K562 (cell line): Measurements from ENCODE around the gene FBLN2. TPM values are rescaled to one million over a fixed set of nuclear protein-coding genes. Genes with fewer than 3 reads are reported as not detected.

Experiments
- ADNP ChIP-seq: fragments of 200-800 bp; sonication (Bioruptor generic); IDR thresholded peaks from 2 replicates; pipeline ENCODE4 v1.6.1; 2016; ENCODE audit warnings: missing genetic modification characterization, missing compliant biosample characterization
- ATF4 ChIP-seq: fragments of 450-650 bp; formaldehyde crosslinking; IDR thresholded peaks from 2 replicates; pipeline ENCODE4 v1.4.0; 2022; ENCODE audit warnings: mild to moderate bottlenecking, moderate library complexity
- CBX1 ChIP-seq: sonication (generic); IDR thresholded peaks from 2 replicates; pipeline ENCODE4 v1.6.1; 2016; ENCODE audit warnings: antibody characterized with exemption, low read depth, mild to moderate bottlenecking
- E2F3 ChIP-seq: fragments of 250-450 bp; sonication (Bioruptor Pico); IDR thresholded peaks from 2 replicates; pipeline ENCODE4 v1.4.0; 2020; ENCODE audit warnings: mild to moderate bottlenecking
- HINFP ChIP-seq: fragments of 450-650 bp; conservative IDR thresholded peaks from 2 replicates; pipeline ENCODE4 v1.6.1; 2016; ENCODE audit warnings: missing genetic modification characterization, low read depth, mild to moderate bottlenecking, control low read depth, missing compliant biosample characterization
- KDM1A ChIP-seq, 2 experiments: fragments of 450-650 bp; IDR thresholded peaks; 2 replicates each; pipeline ENCODE4 v1.6.1; 2016; ENCODE audit warnings: mild to moderate bottlenecking in 2 of 2
- KDM2B ChIP-seq: fragments of 250-450 bp; sonication (Bioruptor Pico); IDR thresholded peaks from 2 replicates; pipeline ENCODE4 v1.8.0; 2021; ENCODE audit warnings: mild to moderate bottlenecking, moderate library complexity
- KLF1 ChIP-seq: fragments of 450-650 bp; IDR thresholded peaks from 2 replicates; pipeline ENCODE4 v1.6.1; 2016; ENCODE audit warnings: missing genetic modification characterization, missing compliant biosample characterization
- KLF13 ChIP-seq: fragments of 450-650 bp; IDR thresholded peaks from 2 replicates; pipeline ENCODE4 v1.6.1; 2016; ENCODE audit warnings: missing genetic modification characterization, low read depth, mild to moderate bottlenecking, missing compliant biosample characterization, moderate library complexity, borderline replicate concordance
- MLLT1 ChIP-seq, 2 experiments: fragments of 450-650 bp; IDR thresholded peaks; 2 replicates each; pipeline ENCODE4 v1.6.1; 2016
- NONO ChIP-seq, 2 experiments: fragments of 200-400 bp in 1 of 2; fragments of 450-650 bp in 1 of 2; formaldehyde crosslinking in 1 of 2; IDR thresholded peaks; 2 replicates each; pipeline ENCODE4 v1.6.1; 2017; ENCODE audit warnings: low read depth in 2 of 2, mild to moderate bottlenecking in 2 of 2, moderate library complexity in 2 of 2, low read length in 1 of 2
- NR2C1 ChIP-seq, 2 experiments: fragments of 450-650 bp; IDR thresholded peaks; 2 replicates each; pipeline ENCODE4 v1.6.1; 2017; ENCODE audit warnings: mild to moderate bottlenecking in 2 of 2, antibody characterized with exemption in 1 of 2, inconsistent platforms in 1 of 2, missing compliant biosample characterization in 1 of 2, missing genetic modification characterization in 1 of 2
- SMARCA5 ChIP-seq: fragments of 450-650 bp; IDR thresholded peaks from 2 replicates; pipeline ENCODE4 v1.6.1; 2016
- TAL1 ChIP-seq: fragments of 450-650 bp; IDR thresholded peaks from 2 replicates; pipeline ENCODE4 v1.6.1; 2016; ENCODE audit warnings: mild to moderate bottlenecking
- TOE1 ChIP-seq, 2 experiments: fragments of 450-650 bp in 1 of 2; sonication (generic) in 1 of 2; formaldehyde crosslinking in 1 of 2; IDR thresholded peaks; 2 replicates each; pipeline versions ENCODE4 v1.7.1 to v1.8.0; 2016 to 2022; ENCODE audit warnings: borderline replicate concordance in 2 of 2, mild to moderate bottlenecking in 2 of 2, antibody characterized with exemption in 1 of 2, inconsistent platforms in 1 of 2, low read depth in 1 of 2, missing genetic modification reagents in 1 of 2, moderate library complexity in 1 of 2
- ZBTB2 ChIP-seq: fragments of 450-650 bp; IDR thresholded peaks from 2 replicates; pipeline ENCODE4 v1.6.1; 2016; ENCODE audit warnings: antibody characterized with exemption
- ZNF280B ChIP-seq: fragments of 250-450 bp; sonication (Bioruptor Pico); IDR thresholded peaks from 2 replicates; pipeline ENCODE4 v1.5.1; 2021; ENCODE audit warnings: mild to moderate bottlenecking
- ZNF282 ChIP-seq: sonication (generic); formaldehyde crosslinking; IDR thresholded peaks from 2 replicates; pipeline ENCODE4 v1.8.1; 2023; ENCODE audit warnings: missing genetic modification reagents
- ZNF311 ChIP-seq: fragments of 250-450 bp; sonication (Bioruptor Pico); IDR thresholded peaks from 2 replicates; pipeline ENCODE4 v1.4.0; 2020; ENCODE audit warnings: mild to moderate bottlenecking, moderate library complexity
- ZNF41 ChIP-seq: fragments of 250-450 bp; sonication (Bioruptor Pico); conservative IDR thresholded peaks from 2 replicates; pipeline ENCODE4 v1.4.0; 2020; ENCODE audit warnings: mild to moderate bottlenecking
- ZNF75A ChIP-seq: fragments of 450-650 bp; formaldehyde crosslinking; IDR thresholded peaks from 2 replicates; pipeline ENCODE4 v1.4.0; 2020; ENCODE audit warnings: mild to moderate bottlenecking
- polyA plus RNA-seq, 8 experiments: library from polyadenylated mRNA; depleted of rRNA in 4 of 8; stranded (reverse) in 5 of 8; unstranded in 3 of 8; fragments of >200 nt; fragmentation: Nextera tagmentation in 2 of 8; fragmentation: Illumina TruSeq in 1 of 8; extraction: Ambion mirVana in 2 of 8; extraction: Trizol in 1 of 8; gene quantifications; 2 replicates each; pipeline versions ENCODE4 v1.2.1 to v1.2.3, GENCODE V29; 2011 to 2014; ENCODE audit warnings: inconsistent platforms in 1 of 8, missing spikeins in 1 of 8
- total RNA-seq, 7 experiments: library from RNA; depleted of rRNA in 6 of 7; stranded (reverse); fragments of >200 nt in 6 of 7; fragmentation: Illumina TruSeq in 2 of 7; extraction: Trizol in 2 of 7; gene quantifications; 2 replicates each; pipeline versions ENCODE4 v1.2.1 to v1.2.3, GENCODE V29; 2011 to 2021; ENCODE audit warnings: low replicate concordance in 1 of 7

The FBLN2 gene
- total and polyA plus RNA-seq, 9 of the 15 experiments (the other 6 are each of a cell fraction or from before 2014, with no cell fraction given): 0.03 to 0.10 (median 0.04) TPM; not detected in 6

- no peak for TF ChIP-seq ZNF282 (CRISPR knock-in tag)
- peak; percentile 81 for TF ChIP-seq ADNP
- no peak for TF ChIP-seq KLF1
- TF ChIP-seq ZNF280B (CRISPR knock-in tag): no peak
- no peak for TF ChIP-seq E2F3
- no peak for TF ChIP-seq ZNF75A
- no peak for TF ChIP-seq ATF4 (CRISPR knock-in tag)
- no peak for TF ChIP-seq MLLT1 (IDR thresholded peaks at IDR 0.05)
- TF ChIP-seq TOE1 (IDR thresholded peaks at IDR 0.05; ENCODE audit: borderline replicate concordance): no peak
- TF ChIP-seq TOE1 (CRISPR knock-in tag; IDR thresholded peaks at IDR 0.05; ENCODE audit: borderline replicate concordance, low read depth): no peak
- TF ChIP-seq ZNF311 (CRISPR knock-in tag): no peak
- TF ChIP-seq HINFP (tag): no peak
- TF ChIP-seq CBX1: peak; percentile 67; the same call in 1 of the 2 replicates
- TF ChIP-seq KDM1A (IDR thresholded peaks at IDR 0.05): peak; percentile 76 to 86
- no peak for TF ChIP-seq NONO (IDR thresholded peaks at IDR 0.05; ENCODE audit: low read depth in 2 of 2, low read length in 1 of 2)
- no peak for TF ChIP-seq KLF13 (tag)
- no peak for TF ChIP-seq TAL1
- TF ChIP-seq ZBTB2: no peak
- TF ChIP-seq ZNF41: no peak
- peak; percentile 92 for TF ChIP-seq SMARCA5
- TF ChIP-seq NR2C1 (IDR thresholded peaks at IDR 0.05): no peak
- no peak for TF ChIP-seq NR2C1 (tag; IDR thresholded peaks at IDR 0.05)
- no peak for TF ChIP-seq KDM2B (CRISPR knock-in tag)
Observed at GRCh38 chr3:13582366-13583250, 33.7 kb downstream of the FBLN2 start (continued).
